Activated T-helper 2 cell treated with anti-CD3 and anti-CD28 coated beads, Interferon-gamma antibody, Interleukin-2, Interleukin-4, amounts not matched to agents 10 μg/mL and 5 μg/mL and 100 μg/mL, durations not matched to agents 14 hours and 24 hours and 36 hours (primary cell): ENCODE measurements around the gene ERICH6B. TPM values are rescaled to one million over a fixed set of nuclear protein-coding genes. Genes with fewer than 3 reads are reported as not detected.

Experiments
- DNase-seq: peaks from one replicate; pipeline ENCODE4 v3.0.0; 2021; ENCODE audit warnings: low spot score
- H3K27ac Mint-ChIP-seq: one replicate; pipeline ENCODE4 v1.8.0; 2021; ENCODE audit warnings: mixed read lengths
- H3K27me3 Mint-ChIP-seq: one replicate; pipeline ENCODE4 v1.8.0; 2021; ENCODE audit warnings: low read depth, mixed read lengths
- H3K36me3 Mint-ChIP-seq: one replicate; pipeline ENCODE4 v1.8.0; 2021; ENCODE audit warnings: low read depth, mixed read lengths
- H3K4me1 Mint-ChIP-seq: one replicate; pipeline ENCODE4 v1.8.0; 2021; ENCODE audit warnings: low read depth, mixed read lengths
- H3K4me3 Mint-ChIP-seq: one replicate; pipeline ENCODE4 v1.8.0; 2021; ENCODE audit warnings: low read depth, mild to moderate bottlenecking, moderate library complexity, mixed read lengths
- H3K9me3 Mint-ChIP-seq: one replicate; pipeline ENCODE4 v1.8.0; 2021; ENCODE audit warnings: mixed read lengths
- intact Hi-C: fragments of 100-400 bp; cut with micrococcal nuclease; formaldehyde crosslinking; loops from one replicate; pipeline ENCODE4 v1.15.1; 2023
- total RNA-seq: library from RNA; stranded (reverse); gene quantifications from 2 replicates; pipeline ENCODE4 v1.2.3, GENCODE V29; 2022

The ERICH6B gene
- total RNA-seq, 1 donor from 2014 or later, result not detected

- no peak overlapping the region for H3K4me3 Mint-ChIP-seq
- H3K27ac Mint-ChIP-seq, result no peak overlapping the region
- H3K36me3 Mint-ChIP-seq, result peaks cover 62% of the 10 kb centered on the region
- intact Hi-C loops, result no loop called here
- H3K9me3 Mint-ChIP-seq, result no peaks in the 10 kb centered on the region
- H3K27me3 Mint-ChIP-seq, result no peaks in the 10 kb centered on the region
- no peak for DNase-seq
- H3K4me1 Mint-ChIP-seq, result peaks cover 2% of the 10 kb centered on the region
Measured at GRCh38 chr13:45527699-45528462, 87.7 kb downstream of the ERICH6B start.

- DNase-seq, result no peak
- Mint-ChIP-seq H3K4me3 (no peak overlapping the region), H3K27me3 (no peaks in the 10 kb centered on the region), H3K36me3 (peaks cover 69% of the 10 kb centered on the region), H3K27ac (no peak overlapping the region), H3K4me1 (peaks cover 8% of the 10 kb centered on the region), H3K9me3 (no peaks in the 10 kb centered on the region)
- intact Hi-C loops, result no loop called here
Measured at GRCh38 chr13:45522571-45522970, 93.0 kb downstream of the ERICH6B start.

GRCh38 chr13:45521297-45521696, 94.2 kb downstream of the ERICH6B start:
- no peaks in the 10 kb centered on the region for H3K9me3 Mint-ChIP-seq
- no peaks in the 10 kb centered on the region for H3K27me3 Mint-ChIP-seq
- H3K27ac Mint-ChIP-seq, result no peak overlapping the region
- intact Hi-C loops, result no loop called here
- DNase-seq, result no peak
- peaks cover 13% of the 10 kb centered on the region for H3K4me1 Mint-ChIP-seq
- peaks cover 71% of the 10 kb centered on the region for H3K36me3 Mint-ChIP-seq
- H3K4me3 Mint-ChIP-seq, result no peak overlapping the region

GRCh38 chr13:45519493-45519892, 96.0 kb downstream of the ERICH6B start:
- Mint-ChIP-seq H3K4me1 (peaks cover 17% of the 10 kb centered on the region), H3K4me3 (no peak overlapping the region), H3K27me3 (no peaks in the 10 kb centered on the region), H3K27ac (no peak overlapping the region), H3K36me3 (peaks cover 70% of the 10 kb centered on the region), H3K9me3 (no peaks in the 10 kb centered on the region)
- intact Hi-C loops, result loop anchor here (10.0 kb wide), 1 partner anchor 625 kb away; no protein-coding TSS in a partner anchor
- no peak for DNase-seq

- intact Hi-C loops, result loop anchor here (10.0 kb wide), 1 partner anchor 626 kb away; no protein-coding TSS in a partner anchor
- H3K4me3 Mint-ChIP-seq, result no peak overlapping the region
- H3K4me1 Mint-ChIP-seq, result peaks cover 17% of the 10 kb centered on the region
- DNase-seq, result no peak
- no peaks in the 10 kb centered on the region for H3K27me3 Mint-ChIP-seq
- H3K36me3 Mint-ChIP-seq, result peaks cover 63% of the 10 kb centered on the region
- no peak overlapping the region for H3K27ac Mint-ChIP-seq
- no peaks in the 10 kb centered on the region for H3K9me3 Mint-ChIP-seq
Measured at GRCh38 chr13:45518525-45519245, 96.9 kb downstream of the ERICH6B start.

GRCh38 chr13:45516757-45517156, 98.8 kb downstream of the ERICH6B start:
- DNase-seq, result no peak
- Mint-ChIP-seq H3K36me3 (peaks cover 65% of the 10 kb centered on the region), H3K4me3 (no peak overlapping the region), H3K4me1 (peaks cover 17% of the 10 kb centered on the region), H3K9me3 (no peaks in the 10 kb centered on the region), H3K27me3 (no peaks in the 10 kb centered on the region), H3K27ac (no peak overlapping the region)
- intact Hi-C loops, result loop anchor here (10.0 kb wide), 1 partner anchor 628 kb away; no protein-coding TSS in a partner anchor

- H3K27ac Mint-ChIP-seq, result no peak overlapping the region
- H3K4me1 Mint-ChIP-seq, result peaks cover 9% of the 10 kb centered on the region
- no peak for DNase-seq
- H3K27me3 Mint-ChIP-seq, result no peaks in the 10 kb centered on the region
- no peak overlapping the region for H3K4me3 Mint-ChIP-seq
- intact Hi-C loops, result loop anchor here (5.0 to 10.0 kb wide), 2 partner anchors 633 to 810 kb away; no protein-coding TSS in a partner anchor
- H3K36me3 Mint-ChIP-seq, result peaks cover 52% of the 10 kb centered on the region
- no peaks in the 10 kb centered on the region for H3K9me3 Mint-ChIP-seq
Measured at GRCh38 chr13:45512098-45512496, 103.4 kb downstream of the ERICH6B start.

- Mint-ChIP-seq H3K4me1 (peaks cover 7% of the 10 kb centered on the region), H3K4me3 (no peak overlapping the region), H3K9me3 (no peaks in the 10 kb centered on the region), H3K27ac (no peak overlapping the region), H3K36me3 (peaks cover 54% of the 10 kb centered on the region), H3K27me3 (no peaks in the 10 kb centered on the region)
- DNase-seq, result no peak
- intact Hi-C loops, result loop anchor here (1.0 to 10.0 kb wide), 3 partner anchors 207 to 811 kb away; no protein-coding TSS in a partner anchor
Measured at GRCh38 chr13:45511310-45512097, 104.0 kb downstream of the ERICH6B start.

GRCh38 chr13:45510672-45511071, 104.9 kb downstream of the ERICH6B start:
- peaks cover 2% of the 10 kb centered on the region for H3K4me1 Mint-ChIP-seq
- H3K9me3 Mint-ChIP-seq, result no peaks in the 10 kb centered on the region
- peaks cover 55% of the 10 kb centered on the region for H3K36me3 Mint-ChIP-seq
- intact Hi-C loops, result loop anchor here (1.0 to 10.0 kb wide), 3 partner anchors 208 to 812 kb away; no protein-coding TSS in a partner anchor
- H3K27me3 Mint-ChIP-seq, result no peaks in the 10 kb centered on the region
- DNase-seq, result no peak
- H3K27ac Mint-ChIP-seq, result no peak overlapping the region
- no peak overlapping the region for H3K4me3 Mint-ChIP-seq

- H3K36me3 Mint-ChIP-seq, result peaks cover 55% of the 10 kb centered on the region
- H3K27ac Mint-ChIP-seq, result no peak overlapping the region
- intact Hi-C loops, result no loop called here
- no peak overlapping the region for H3K4me3 Mint-ChIP-seq
- H3K4me1 Mint-ChIP-seq, result peaks cover 1% of the 10 kb centered on the region
- H3K9me3 Mint-ChIP-seq, result no peaks in the 10 kb centered on the region
- no peak for DNase-seq
- no peaks in the 10 kb centered on the region for H3K27me3 Mint-ChIP-seq
Measured at GRCh38 chr13:45508776-45509175, 106.8 kb downstream of the ERICH6B start.

GRCh38 chr13:45506811-45507210, 108.7 kb downstream of the ERICH6B start:
- intact Hi-C loops, result no loop called here
- no peak for DNase-seq
- Mint-ChIP-seq H3K36me3 (peaks cover 61% of the 10 kb centered on the region), H3K27ac (no peak overlapping the region), H3K4me1 (peaks cover 1% of the 10 kb centered on the region), H3K4me3 (no peak overlapping the region), H3K27me3 (no peaks in the 10 kb centered on the region), H3K9me3 (no peaks in the 10 kb centered on the region)

- no peaks in the 10 kb centered on the region for H3K27me3 Mint-ChIP-seq
- peaks cover 63% of the 10 kb centered on the region for H3K36me3 Mint-ChIP-seq
- no peak for DNase-seq
- no peak overlapping the region for H3K4me3 Mint-ChIP-seq
- no peaks in the 10 kb centered on the region for H3K9me3 Mint-ChIP-seq
- intact Hi-C loops, result no loop called here
- H3K4me1 Mint-ChIP-seq, result peaks cover 10% of the 10 kb centered on the region
- no peak overlapping the region for H3K27ac Mint-ChIP-seq
Measured at GRCh38 chr13:45503658-45504057, 111.9 kb downstream of the ERICH6B start.
